DMS153 treated with DMSO at 0.1 percent for 48 hours (cell line): ENCODE data around the gene PGBD4.
"Not testable (repeated sequence)": the region's sequence is repeated elsewhere in the genome, so short reads cannot be mapped to it uniquely, and the experiment has no call there.

ENCODE experiments used
- DNase-seq: peaks from one replicate; lab custom pipeline; 2025; ENCODE audit not compliant: unreplicated experiment; lab: John Stamatoyannopoulos, UW

PGBD4 gene

GRCh38 chr15:34111488-34111887 is 9.6 kb downstream of the PGBD4 start:
- no peak for DNase-seq

DNA sequence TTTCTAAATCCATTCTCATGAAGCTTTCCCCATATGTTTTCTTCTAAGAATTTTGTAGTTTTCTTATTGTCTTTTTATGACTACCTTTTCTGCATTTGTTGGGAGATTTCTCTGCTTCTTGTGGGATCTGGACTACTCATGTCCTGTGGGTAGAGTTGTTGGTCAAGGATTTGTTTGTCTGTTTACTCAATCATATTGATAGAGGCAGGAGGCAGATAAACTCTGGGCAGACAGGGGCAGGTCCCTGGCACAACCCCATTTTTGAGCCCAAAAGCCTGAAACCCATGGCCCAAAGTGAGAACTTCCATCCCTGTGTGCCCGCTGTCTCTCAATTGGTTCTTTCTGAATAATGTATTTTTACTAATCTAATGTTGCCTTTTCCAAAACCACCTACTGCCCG is 12.3 kb downstream of the PGBD4 start:
- DNase-seq, result no peak

GRCh38 chr15:34114739-34115138 is 12.9 kb downstream of the PGBD4 start:
- DNase-seq, result no peak

- DNase-seq, result no peak
These were observed 14.7 kb downstream of the PGBD4 start for GRCh38 chr15:34116620-34117019.

- no peak for DNase-seq
These were observed 17.4 kb downstream of the PGBD4 start for GRCh38 chr15:34119291-34119690.

GRCh38 chr15:34120420-34120819 is 18.5 kb downstream of the PGBD4 start:
- DNase-seq, result not testable (repeated sequence)

DNA sequence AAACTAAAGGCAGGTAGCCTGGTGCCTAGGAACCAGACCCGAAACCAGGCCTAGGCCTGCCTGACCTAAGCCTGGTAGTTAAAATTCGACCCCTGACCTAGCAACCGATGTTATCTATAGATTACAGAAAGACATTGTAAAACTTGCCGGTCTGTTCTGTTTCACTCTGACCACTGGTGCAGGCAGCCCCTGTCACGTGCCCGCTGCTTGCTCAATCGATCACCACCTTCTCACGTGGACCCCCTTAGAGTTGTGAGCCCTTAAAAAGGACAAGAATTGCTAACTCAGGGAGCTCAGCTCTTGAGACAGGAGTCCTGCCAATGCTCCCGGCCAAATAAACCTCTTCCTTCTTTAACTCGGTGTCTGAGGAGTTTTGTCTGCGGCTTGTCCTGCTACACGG is 19.9 kb downstream of the PGBD4 start:
- not testable (repeated sequence) for DNase-seq

- DNase-seq, result no peak
These were observed 20.9 kb downstream of the PGBD4 start for GRCh38 chr15:34122771-34123183.

DNA sequence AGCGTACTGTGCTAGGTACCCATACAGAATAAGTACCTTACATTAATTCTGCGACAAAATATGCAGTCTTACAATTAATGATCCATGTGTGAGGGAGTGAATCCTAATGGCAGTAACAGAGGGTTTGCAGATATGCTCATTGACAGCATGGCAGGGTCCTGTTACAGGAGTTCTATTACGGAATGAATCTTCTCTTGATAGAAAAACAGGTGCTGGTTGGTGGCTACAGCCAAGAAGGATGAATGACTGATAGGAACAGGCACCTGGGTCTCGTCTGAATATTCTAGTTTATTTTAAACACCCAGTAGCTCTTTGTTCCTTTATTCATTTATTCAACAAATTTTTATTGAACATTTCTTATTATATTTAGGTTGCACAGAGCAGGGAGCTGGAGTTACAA is 22.8 kb downstream of the PGBD4 start:
- DNase-seq, result no peak

DNA sequence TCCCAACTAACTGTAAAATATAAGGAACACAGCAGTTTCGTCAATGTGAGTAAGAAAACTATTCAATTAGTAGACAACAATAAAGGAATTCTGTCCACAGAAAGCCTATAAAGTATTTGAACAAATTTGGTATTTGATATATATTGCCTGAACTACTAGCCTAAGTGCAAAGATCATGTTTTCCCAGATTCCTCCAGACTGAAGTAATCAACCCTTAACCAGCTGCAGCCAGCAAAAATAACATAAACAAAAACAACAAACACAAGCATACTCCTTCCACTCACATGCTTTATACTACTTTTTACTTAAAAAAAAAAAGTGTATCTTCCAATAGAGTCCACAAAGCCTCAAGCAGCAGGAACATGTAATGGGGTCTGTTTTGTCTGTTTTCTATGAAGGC is 24.1 kb downstream of the PGBD4 start:
- DNase-seq, result no peak

DNA sequence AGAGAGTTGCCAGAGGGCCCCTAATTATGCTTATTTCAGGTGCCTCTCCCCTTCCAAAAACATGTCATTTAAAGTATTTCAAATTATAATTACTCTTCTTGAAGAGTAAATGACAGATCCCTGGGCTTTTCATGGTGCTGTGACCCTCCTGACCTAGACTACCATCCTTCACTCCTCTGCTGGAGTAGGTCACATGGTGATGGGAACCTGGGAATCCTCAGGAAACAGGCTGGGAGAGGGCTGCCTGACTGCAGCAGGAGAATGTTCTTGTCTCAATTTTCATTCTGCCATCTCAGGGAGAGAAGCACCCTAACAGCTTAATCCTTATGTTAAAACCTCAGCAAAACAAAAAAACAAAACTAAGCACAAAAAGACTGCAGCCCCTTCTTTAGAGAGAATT is 24.6 kb downstream of the PGBD4 start:
- no peak for DNase-seq

DNA sequence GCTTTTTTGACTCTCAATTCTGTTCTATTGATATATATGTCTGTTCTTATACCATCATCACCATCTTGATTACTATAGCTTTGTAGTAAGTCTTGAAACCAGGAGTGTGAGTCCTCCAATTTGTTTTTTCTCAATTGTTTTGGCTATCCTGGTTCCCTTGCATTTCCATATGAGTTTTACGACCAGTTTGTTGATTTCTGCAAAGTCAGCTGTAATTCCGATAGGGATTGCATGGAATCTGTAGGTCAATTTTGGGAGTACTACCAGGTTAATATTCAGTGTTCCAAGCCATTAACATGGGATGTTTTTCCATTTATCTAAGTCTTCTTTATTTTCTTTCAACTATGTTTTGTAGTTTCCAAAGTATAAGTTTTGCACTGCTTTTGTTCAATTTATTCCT is 27.0 kb downstream of the PGBD4 start:
- DNase-seq, result no peak

- DNase-seq, result no peak
These were observed 31.0 kb downstream of the PGBD4 start for GRCh38 chr15:34132881-34133280.

DNA sequence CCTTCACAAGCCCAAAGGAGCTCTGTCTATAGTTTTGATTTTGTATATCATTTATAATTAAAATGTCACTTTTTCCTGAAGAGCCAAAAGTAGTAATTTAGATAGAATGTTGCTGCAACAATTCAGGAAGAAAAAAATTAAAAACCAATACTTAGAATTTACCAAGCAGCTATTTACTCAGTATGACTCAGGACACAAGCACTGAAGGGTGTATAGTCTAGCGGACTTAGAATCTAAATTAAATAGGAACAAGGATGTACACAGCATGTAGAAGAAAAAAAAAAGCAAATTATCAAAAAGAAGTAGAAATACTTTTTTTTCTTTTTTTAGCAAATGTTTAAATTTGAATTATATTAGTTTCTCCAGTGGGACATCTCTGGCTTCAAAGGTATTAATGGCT is 31.6 kb downstream of the PGBD4 start:
- no peak for DNase-seq

- DNase-seq, result no peak
These were observed 45.7 kb downstream of the PGBD4 start for GRCh38 chr15:34147371-34148140.

DNA sequence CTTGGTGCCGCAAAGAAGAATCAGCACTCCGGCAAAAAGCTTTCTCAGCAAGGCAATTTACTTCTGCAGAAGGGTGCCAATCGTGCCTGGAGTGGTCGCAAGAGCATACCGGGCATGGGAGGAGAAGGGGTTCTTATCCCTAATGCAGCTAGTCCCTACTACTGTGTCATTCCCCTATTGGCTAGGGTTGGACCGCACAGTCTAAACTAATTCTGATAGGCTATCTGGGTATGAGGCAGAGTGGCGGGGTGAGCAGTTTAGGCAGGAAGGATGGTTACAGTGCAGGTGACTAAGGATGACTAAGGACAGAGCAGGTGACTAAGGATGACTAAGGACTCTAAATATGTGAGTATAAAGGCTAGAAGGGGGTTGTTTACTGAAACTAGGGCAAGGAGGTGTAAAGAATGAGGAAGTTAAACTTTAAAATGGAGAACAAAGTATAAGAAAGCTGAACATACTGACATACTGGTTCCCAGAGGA is 52.9 kb downstream of the PGBD4 start:
- no peak for DNase-seq

- no peak for DNase-seq
These were observed 54.0 kb downstream of the PGBD4 start for GRCh38 chr15:34155859-34156258.
